CD4-positive, alpha-beta T cell treated with Interleukin-10 for 1 hour (primary cell): ENCODE data around the gene IL17REL.

Experiments
- DNase-seq: peaks from one replicate; pipeline ENCODE4 v3.0.0-alpha.2; 2020

Gene IL17REL

DNA sequence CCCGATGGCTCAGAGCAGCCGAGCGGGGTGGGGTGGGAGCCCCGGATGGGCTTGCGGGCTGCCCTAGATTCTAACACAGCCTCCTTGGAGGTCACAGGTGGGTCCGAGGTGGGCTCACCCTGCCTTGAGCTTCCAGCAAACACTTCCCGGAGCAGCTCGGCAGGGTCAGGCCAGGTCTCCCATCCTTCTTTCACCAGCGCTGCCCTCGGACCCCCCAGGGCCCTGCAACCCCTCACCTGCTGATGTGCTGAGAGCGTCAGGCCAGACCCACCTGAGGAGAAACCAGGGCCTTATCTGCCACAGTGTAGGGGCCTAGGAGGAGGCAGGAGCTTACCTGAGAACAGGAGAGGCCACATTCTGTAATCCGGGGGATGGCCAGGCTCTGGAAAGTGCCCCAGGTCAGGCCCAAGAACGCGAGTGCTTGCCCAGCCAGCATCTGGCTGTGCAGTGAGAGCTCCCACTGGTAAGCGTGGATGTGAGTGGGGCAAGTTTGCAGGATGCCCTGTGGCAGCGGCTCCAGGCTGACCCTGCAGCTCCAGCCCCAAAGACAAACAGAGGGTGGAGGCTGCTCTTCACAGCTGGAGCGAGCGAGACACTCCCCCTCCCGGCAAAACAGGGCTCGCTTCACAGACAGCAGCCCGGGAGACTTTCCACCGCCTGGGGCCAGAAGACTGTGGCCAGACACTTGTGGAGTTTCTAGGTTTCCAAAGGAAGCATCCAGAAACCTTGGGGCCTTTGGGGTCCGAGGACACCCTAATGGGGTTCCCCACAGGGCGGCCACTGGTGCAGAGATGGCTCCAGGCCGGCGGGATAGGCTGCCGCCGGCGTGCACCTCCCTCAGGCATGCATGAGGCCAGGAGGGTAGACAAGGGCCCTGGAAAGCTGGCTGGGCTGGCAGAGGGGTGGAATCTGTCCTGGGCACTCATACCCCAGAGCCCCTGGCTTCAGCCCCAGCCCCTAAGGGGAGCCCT is at the start of gene IL17REL:
TSS of gene IL17REL (minus strand) at position 555 of the 971 bp plus-strand sequence. CDS start at position 436, 119 bp downstream.
- no peak for DNase-seq

DNA sequence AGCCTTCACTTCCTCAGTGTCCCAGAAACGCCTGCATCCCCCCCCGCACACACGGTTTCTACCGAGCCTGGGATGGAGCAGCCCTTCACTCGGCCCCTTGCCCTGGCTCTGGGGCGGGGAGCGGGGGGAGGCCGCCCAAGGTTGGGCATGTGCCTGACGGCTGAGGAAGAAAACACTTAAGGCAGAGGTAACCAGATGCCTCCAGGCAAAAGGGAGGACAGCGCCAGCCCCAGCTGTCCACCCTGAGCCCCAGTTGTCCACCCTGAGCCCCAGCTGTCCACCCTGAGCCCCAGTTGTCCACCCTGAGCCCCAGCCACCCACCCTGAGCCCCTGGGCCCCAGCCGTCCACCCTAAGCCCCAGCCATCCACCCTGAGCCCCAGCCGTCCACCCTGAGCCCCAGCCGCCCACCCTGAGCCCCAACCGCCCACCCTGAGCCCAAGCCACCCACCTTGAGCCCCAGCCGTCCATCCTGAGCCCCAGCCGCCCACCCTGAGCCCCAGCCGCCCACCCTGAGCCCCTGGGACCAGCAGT is 49.3 kb upstream of the IL17REL start:
- no peak for DNase-seq

DNA sequence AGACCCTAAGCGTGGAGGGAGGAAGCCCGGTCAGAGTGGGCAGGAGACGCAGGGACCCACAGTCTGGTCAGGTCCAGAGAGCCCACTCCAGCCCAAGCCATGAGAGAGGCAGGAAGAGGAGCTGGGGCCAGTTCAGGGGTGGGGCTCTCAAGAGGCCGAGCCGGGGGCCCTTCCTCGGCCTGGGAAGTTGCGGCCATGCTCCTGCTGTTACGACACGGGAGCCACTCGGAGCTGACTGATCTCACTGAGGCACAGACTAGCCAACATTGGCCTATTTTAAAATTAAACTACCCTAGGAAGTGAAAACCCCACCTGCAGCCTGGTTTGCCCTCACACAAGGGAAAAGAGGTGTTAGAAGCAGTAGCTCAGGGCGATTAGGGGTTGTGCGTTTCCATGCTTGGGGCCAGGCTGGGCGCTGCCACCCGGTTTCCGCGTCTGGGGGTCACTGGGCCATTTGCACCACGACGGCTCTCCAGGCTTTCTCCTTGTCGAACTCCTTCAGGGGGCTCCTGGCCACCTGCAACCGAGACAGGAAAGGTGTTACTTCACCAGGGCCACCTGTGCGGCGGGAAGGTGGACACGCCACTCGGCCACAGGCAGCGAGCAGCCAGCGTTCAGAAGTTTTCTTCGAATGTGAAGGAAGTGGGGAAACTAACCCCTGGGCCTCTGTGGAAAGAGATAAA is 48.7 kb upstream of the IL17REL start:
- no peak for DNase-seq

DNA sequence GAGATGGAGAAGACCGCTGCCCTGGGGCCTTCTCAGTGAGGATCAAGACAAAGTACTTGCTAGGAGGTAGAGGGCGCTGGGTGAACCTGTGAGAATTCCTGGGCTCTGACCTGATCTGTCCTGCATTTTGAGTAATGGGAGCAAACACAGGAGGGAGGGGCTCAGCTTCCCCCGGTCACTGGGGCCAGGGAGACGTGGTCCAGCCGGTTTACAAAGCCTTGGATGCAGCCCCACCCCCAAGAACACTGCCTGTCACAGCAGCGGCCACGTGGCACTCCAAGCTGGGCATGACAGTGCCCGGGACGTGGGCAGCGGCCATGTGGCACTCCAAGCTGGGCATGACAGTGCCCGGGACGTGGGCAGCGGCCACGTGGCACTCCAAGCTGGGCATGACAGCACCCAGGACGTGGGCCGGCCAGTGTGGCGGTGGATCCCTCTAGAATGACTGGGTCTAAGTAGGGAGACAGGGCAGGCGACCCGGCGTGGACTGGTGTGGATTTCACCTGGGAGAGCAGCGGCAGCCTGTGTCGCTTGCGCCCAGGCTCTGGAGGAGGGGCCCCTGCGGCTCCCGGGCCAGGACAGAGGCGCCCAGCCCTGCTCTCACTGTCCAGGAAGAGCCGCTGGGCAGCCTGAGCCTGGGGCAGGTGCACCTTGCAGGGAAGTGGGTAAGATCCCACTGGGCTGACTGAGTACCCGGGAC is 48.0 kb upstream of the IL17REL start:
- DNase-seq: no peak

DNA sequence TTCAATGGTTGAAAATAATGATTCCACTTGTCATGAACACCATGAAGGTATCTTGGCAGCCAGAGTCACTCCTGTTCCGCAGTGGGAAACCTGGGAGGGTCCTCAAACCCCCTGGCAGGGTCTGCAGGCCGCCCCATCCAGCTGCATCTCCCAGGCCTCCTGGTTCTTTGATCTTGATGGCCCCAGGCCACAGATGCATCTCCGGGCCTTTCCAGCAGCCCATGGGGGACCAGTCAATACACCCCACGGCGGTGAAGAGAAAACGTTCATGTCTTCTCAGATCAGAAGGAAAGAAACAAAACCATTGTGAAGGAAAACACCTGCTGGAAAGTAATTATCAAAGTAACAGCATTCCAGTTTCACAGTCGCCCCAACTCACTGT is 47.3 kb upstream of the IL17REL start:
- no peak for DNase-seq

DNA sequence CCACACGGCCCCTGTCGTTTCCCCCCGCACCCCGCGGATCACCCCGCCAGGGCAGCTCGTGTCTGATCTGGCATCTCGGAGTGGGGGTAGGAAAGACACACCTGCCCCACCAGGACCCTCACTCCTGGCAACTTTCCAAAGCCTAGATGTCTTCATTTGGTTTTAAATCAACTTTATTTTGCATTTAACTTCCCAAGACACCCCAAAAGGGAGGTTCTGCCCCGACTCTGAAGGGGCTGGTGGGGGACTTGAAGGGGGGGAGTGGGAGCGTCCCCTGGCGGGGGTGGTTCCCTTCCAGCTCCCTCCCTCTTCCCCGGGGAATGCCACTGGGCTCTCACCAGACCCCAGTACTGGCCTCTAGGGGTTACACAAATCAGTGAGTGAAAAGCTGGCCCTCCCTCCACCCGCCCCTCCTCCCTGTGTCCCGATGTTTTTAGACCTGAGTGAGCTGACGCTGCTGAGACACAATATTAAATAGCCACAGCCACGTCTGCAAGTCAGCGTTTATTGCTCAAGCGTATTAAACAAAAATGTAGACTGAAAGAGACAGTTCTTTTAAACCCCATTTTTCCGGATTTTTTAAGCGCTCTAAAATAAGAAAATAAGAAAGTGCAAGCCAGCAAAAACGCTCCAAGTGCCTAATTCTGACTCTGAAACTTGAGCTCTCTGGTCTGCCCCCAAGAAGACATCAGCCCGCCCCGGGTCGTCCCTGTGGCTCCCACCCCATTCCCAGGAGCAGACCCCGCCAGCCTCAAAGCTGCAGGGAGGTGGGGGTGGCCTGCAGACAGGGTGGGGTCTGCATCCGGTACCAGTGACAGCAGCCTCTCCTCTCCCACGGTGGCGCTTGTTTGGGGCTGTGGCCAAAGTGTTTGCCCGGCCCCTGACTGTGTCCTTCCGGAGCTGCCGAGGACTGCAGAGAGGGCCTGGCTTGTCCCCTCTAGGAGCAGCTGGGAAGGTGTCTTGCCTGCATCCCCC is 46.6 kb upstream of the IL17REL start:
- DNase-seq: no peak

DNA sequence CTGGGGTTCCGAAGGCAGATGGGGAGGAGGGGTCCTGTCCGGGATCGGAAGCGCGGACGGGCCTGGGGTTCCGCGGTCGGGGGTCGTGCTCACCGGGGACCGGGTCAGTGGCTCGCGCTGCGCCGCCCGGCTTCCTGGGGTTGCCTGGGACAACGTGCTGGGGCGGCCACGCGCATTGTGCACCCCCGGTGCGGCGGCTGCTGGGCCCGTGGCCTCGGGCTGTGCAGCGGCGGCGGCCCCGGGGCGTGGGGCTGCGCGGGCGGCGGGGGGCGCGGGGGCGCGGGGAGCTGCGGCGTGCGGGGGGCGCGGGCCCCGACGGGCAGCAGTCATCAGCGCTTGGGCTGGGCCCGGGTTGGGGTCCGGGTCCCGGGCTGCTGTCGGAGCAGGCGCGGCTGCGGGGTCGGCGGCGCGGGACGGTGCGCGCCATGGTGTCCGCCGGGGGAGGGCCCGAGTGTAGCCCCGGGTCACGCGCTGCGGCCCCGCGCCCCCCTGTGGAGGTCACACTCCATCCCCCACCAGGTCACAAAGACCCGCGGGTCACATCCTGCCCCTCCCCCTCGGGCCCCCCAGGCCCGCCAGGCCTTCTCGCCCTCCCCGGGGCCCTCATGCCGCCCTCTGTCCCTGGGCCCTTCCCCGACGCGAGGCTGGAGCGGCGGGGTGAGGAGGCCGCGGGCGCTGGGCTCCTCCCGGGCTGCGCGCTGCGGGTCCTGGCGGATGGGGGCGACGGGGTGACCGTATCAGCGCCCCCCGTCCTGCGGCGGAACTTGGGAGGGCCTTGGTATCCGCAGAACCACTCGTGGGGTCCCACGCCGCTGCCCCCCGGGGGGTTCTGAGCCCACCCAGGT is 45.7 kb upstream of the IL17REL start, which contains the start of gene TTLL8:
TSS of gene TTLL8 (minus strand) at position 238 of the 845 bp plus-strand sequence.
- no peak for DNase-seq

DNA sequence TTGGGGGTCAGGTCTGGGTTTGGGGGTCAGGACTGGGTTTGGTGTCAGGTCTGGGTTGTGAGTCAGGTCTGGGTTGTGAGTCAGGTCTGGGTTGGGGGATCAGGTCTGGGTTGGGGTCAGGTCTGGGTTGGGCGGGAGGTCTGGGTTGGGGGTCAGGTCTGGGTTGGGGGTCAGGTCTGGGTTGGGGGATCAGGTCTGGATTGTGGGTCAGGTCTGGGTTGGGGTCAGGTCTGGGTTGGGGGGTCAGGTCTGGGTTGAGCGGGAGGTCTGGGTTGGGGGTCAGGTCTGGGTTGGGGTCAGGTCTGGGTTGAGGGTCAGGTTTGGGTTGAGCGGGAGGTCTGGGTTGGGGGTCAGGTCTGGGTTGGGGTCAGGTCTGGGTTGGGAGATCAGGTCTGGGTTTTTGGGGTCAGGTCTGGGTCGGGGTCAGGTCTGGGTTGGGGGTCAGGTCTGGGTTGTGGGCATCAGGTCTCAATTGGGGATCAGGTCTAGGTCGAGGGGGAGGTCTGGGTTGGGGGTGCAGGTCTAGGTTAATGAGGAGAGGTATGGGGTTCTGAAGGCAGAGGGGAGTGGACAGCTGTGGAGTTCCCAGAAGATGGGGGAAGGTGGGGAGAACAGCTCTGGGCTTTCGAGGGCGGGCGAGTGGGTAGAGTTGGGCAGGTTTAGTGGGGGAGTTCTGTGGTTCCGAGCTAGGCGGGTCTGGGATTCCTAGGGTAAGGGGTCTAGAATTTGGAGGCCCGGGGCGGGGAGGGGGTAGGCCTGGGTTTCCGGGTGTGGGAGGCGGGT is 44.9 kb upstream of the IL17REL start:
- DNase-seq: no peak

DNA sequence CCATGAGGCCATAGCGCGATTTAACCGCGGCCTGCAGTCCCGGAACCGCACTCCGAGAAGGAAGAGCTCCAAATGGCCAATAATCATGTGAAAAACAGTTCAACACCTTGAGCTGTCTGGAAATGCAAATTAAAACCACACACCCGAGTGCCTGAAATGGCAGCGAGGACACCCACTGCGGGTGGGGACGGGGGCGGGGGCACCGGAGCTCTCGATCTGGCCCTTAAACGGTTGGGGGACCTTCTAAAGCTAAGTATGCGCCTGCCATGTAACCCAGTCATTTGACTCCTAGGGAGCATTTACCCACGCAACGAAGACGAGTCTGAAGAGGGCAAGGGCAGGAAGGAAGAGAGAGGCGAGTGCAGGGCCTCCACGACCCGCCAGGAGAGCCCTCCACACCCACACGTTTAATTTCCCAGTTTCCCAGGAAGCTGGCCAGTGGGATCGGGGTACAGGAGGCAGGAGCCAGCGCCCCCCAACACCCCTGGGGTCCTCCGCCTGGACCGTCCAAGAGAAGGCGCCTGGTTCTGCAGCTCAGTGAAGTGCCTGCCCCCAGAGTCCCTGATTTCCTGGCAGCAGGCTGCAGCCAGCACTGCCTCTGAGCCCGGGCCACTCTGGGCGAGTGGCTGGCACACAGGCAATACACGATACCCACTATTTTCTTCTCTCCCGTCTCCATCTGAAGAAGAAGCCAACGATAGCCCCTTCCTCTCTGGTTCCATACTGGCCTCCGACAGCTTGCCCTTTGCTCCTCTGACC is 43.8 kb upstream of the IL17REL start:
- DNase-seq: no peak

DNA sequence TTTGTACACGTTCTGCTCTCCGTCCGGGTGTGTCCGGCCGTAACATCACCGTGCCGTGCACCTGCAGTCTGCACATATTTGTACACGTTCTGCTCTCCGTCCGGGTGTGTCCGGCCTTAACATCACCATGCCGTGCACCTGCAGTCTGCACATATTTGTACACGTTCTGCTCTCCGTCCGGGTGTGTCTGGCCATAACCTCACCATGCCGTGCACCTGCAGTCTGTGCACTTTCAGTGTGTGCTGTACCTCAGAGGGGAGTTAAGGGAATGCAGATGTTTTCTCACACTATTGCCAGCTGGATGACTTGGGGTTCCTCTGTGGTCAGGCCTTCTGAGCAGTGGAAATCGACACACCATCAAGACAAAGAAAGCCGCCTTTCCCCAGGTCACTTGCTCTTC is 41.3 kb upstream of the IL17REL start:
- DNase-seq: no peak

DNA sequence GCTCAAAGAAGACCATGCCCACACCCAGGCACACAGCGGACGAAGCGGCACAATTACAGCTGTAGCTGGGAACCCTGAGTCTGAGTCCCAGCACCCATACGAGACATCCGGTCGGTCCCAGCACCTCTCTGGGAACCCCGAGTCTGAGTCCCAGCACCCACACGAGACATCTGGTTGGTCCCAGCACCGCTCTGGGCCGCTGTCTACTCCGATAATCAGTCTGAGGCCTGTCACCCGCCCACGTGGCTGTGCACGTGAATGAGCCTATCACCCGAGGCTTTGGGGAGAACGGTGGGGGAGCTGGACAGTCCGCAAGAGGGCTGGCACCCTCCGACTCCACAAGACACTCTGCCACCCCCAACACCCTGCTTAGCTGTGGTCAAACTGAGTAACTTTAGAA is 39.4 kb upstream of the IL17REL start:
- DNase-seq: no peak

DNA sequence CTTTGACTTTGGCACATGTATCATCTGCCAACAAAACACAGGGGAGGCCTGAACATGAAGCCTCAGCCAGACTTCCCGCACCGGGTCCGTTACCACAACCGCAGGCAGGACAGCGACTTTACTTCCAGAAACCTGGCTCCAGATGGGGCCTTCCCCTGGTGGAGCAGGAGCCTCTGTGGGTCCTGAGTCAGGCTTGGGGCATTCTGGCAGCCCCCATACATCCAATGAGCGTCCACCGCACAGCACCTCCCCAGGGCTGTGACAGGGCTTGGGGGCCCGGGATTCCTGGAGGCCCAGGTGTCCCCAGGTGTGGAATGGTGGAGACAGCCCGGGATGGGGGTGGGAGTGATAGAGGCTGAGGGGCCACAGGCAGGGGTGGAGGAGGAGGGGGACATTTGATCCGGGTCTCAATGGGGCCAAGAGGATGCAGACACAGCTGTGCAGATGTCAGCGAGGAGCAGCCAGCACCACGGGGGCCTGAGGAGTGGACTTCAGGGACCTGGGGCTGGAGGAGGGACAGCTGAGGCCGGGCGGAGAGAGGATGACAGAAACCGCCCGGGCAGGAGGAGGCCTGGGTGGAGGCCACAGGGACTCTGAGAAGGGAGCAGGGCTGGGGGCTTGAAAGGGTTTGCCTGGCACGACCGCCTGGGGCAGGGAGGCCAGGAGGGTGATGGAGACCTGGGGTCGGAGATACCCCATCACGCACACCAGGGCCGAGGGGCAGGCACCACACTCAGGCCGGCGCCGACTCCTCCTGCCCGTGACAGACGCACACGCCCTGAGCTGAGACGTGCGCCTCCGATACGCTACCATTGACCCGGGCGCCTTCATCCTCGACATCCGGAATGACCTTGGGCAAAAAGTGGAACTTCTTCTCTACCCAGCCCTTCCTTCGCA is 37.0 kb upstream of the IL17REL start:
- no peak for DNase-seq

DNA sequence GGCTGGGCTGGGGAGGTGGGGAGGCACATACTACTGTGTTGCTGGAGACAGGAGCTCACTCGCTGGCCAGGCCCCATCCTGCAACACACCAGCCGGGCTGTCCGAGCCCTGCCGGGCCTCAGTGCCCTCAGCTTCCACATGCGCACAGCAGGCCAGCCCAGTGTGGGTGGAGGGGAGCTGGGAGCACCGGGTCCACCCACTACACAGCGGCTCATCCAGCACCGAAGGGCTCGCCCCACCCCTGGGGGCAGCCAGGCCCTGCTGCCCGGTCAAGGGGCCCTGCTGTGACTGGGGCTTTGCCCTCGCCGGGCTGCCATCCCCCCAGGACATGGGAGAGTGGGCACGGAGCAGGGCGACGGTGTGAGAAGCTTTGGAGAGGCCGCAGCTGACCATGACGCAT is 36.3 kb upstream of the IL17REL start:
- DNase-seq: no peak

DNA sequence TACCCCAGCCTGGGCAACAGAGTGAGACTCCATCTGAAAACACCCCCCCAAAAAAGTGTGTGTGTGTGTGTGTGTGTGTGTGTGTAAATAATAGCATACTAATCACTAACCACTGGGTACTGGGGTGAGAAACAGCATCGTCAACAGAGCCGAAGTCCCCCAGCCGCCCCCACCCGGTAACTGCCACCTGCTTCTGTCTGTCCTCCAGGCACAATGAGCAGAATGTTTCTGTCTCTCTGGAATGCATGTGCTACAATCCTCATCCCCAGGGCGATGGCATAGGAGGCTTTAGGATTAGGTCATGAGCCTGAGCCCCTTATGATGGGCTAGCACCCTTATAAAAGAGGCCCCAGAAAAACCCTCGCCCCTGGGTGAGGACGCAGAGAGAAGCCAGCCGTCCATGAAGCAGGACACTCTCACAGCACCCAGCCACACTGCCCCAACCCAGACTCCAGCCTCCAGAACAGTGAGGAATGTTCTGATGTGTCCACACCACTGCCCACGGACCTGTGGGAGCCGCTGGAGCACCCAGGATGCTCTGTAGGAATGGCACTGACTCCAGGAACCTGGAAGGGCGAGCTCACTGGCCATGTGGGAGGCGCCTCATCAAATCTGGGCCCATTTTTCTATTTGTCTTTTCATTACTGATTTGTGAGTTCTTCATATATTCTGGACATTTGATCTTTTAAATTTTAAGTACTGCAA is 35.6 kb upstream of the IL17REL start:
- no peak for DNase-seq

DNA sequence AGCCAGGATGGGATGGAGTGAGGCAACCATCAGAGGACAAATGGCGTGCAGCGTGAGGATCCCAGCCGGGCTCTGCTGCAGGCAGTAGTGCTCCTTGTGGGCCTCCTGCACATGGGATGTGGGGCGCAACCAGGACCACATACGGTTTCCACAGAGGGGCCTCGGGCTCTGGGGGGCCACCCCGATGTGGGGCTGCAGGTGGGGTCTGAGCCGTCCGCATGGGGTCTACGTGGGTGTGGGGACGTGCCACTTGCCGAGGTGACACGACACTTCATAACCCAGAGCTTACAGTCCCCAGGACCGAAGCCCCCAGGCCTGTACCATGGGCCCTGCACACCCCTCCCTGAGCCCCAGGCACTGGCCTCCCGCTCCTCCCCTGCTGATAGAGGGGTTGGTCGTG is 34.8 kb upstream of the IL17REL start:
- no peak for DNase-seq

DNA sequence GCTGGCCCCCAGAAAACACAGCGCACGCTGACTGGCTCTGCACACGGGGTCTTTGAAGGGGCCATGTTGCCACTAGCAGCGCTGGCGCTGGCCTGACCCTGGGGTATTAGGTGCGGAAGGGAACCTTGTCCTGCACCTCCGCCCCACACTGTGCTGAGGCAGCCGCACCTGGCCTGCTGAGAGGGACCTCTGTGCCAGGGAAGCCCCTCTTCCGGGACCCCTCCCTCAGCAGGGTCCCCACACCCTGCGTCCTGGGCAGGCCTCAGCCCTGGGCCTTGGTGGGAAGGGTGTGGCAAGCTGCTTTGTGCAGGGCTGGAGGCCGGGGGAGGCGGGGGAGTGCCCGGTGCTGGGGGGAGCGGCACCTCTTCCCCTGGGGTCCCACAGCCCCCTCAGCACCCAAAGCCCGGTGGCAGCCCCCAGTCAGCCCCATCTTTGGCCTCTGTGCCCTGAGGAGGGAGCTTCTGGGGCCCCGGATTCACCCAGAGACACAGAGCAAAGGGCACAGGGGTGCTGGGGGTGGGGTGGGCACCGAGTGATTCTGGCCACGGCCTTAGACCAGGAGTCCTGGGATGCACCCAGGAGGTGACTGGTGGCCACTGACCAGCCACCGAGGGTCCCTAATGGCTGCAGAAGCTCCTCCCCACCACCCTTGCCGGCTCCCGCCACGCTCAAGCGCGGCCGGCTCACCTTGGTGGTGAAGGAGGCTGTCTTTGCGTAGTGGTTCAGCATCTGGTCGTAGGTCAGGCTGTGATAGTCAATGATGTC is 34.1 kb upstream of the IL17REL start:
- no peak for DNase-seq

DNA sequence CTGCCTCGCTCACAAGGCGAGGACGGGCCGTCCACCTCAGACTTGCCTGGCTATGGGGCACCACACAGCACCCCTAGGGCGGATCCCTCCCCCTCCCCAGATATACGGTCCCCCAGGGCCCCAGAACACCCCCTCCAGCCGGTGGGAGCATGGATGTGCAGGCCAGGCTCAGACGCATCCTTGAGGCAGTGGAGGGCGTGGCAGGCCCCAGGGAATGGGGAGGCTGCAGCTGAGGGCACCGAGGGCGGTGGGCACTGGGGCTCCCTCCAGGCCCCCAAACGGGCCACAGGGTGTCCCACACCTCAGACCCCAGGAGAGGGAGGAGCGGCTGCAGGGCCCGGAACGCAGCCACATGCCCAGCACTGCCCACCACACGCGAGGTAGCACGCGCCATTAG is 33.5 kb upstream of the IL17REL start:
- DNase-seq: no peak
